Activated CD4-positive, CD25-positive, alpha-beta regulatory T cell (primary cell): ENCODE measurements around the gene AADAT.

Experiments used
- DNase-seq, 4 experiments: peaks; one replicate each; lab custom pipeline; 2025; lab: John Stamatoyannopoulos, UW

The AADAT gene

DNA sequence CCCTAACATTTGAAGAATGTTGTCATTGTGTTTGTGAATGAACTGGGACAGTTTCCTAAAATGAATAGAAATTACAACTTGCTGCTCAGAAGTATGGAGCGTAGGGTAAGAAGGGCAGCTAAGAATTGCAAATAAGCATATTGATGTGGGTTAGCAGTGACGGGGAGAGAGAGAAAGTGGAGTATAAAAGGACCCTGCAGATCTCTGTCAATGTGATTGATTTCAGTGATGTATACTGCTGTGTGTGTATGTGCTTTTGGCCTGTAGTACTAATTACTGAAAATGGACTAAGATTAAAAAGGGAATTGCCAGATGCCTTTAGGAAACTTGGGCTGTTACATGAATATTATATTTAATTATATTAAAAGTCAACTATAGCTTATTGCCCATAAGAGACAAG is 55.8 kb downstream of the AADAT start:
- no peak for DNase-seq

DNA sequence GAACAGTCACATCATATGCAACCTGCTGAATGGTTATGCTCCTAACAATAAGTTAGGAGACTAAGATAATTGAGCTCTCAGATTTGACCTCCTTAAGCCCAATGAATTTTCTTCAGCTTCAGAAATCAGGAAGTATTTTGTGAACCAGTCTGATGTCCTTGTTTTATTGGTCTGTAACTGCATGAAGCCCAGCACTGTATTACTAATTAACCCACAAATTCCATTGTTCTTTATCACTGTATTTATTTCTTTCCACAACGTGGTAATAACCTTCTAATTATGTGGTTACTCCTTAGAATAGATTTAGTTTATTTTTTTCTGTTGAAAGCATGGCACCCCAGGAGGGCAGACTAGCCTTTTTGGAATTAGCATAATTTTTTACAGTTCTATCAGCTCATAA is 59.6 kb downstream of the AADAT start:
- no peak for DNase-seq

DNA sequence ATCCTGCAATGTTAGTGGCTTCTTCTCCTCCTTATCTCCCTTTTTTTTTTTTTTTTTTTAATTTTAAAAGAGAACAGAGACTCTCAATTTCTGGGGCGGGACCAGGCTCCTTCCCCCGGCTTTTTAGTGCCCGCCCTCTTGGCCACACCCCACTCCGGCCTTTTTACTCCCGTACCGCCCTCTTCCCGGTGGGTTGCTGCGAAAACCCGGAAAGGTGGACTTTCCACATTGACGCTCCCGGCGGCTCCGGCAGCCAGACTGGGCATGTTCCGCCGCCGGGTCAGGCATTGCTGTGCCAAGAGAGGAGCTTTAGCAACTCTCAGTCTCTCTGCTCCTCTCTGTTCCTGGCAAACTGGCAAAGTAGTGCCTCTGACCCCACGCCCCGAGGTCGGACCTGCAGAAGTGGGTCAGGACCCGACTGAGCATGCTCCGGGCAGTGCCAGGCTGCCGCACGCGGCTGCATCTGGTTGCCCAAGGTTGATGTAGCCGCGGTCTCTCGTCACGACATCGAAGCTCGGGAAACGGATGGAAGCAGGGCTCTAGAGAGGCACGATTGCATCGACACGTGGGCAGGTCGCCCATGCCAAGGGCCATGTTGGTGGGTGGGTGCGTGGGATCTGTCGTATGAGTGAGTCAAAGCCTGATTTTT is 62.5 kb downstream of the AADAT start:
- DNase-seq: peak; percentile 57 to 82 (median 67)

DNA sequence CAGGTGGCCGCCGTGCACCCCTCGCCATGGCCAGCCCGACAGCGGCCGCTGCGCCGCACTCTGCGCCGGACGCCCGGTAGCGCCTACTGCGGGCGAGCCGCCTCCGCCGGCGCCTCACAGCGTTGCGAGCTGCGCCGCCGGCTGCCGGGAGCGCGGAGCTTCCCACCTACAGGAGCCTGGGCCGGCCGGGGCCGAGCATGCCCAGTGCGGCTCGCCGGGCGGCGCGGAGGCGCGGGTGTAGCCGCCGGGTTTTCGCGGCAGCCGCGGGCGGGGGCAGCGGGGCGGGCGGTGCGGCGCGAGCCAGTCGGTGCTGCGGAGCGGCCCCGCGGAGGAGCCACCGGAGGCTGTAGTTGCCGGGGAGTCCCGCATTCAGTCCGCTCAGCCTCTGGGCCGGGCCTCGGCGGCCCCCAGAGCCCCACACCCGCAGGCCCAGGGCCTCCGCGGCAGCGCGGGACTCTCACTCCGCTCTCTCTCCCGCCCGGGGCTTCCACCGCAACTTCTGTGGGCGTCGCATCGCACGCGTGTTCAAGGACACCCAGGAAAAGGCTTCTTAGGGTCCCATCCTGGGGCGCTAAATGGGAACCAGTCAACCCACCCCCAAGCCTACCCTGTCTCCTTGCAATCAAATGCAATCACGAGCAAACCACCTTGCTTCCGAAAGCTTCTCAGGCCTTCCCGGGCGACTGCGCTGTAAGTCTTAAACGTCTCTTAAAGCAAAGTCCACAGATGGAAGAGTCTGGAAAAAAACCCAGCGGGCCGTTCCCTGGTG is 63.3 kb downstream of the AADAT start, which contains the start of gene MFAP3L:
Gene MFAP3L (minus strand): TSS at position 143 of the 769 bp plus-strand sequence. CDS start 20,518 bp downstream, outside the sequence.
- peak; percentile 41 to 61 (median 56) for DNase-seq

DNA sequence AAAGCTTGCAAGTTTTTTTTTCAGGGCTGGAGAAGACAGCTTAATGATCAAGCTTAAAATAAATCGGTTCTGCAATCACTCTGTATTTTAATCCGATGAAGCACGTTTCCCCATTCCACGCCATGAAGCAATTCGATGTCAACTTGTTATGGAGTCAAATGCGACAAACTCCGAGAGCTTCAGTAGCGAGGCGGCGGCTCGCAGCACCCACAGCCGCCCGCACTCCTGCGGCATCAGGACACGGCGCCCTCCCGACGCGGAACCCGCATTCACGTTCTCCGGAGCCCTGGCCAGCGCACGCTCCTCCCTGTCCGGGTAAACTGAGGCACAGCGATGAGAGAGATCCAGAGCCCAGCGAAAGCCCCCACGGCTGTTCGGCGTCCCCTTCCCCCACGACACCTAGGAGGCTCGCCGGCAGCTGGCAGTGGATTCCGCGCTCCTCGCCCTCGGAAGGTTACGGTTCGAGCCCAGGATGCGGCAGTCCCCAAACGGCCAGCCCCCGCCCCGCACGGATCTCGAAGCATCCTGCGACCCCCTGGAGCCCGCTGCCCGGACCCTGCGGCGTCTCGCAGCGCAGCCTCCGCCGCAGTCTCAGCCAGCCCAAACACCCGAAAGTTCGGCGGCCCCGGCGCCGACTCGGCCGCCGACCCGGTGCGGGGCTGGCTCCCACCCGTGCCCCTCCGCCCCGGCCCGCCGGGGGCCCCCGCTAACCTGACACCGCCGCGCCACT is 64.1 kb downstream of the AADAT start:
- DNase-seq: no peak

DNA sequence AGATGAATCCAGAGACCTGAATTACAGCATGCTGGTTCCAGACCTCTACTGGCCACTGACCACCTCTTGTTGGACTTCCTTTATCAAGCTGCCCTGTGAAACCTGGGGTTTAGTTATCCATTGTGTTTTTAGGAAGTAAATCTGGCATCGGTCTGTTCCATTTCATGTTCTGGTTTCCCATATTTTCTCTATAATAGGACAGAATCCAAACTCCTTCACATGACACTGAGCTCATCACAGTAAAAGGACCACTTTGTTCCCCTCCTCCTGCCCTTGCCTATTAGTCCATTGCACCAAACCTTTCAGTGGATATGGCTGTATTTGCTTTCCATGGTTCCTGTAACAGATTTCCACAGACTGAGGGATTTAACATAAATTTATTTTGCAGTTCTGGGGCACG is 67.5 kb downstream of the AADAT start:
- no peak for DNase-seq

DNA sequence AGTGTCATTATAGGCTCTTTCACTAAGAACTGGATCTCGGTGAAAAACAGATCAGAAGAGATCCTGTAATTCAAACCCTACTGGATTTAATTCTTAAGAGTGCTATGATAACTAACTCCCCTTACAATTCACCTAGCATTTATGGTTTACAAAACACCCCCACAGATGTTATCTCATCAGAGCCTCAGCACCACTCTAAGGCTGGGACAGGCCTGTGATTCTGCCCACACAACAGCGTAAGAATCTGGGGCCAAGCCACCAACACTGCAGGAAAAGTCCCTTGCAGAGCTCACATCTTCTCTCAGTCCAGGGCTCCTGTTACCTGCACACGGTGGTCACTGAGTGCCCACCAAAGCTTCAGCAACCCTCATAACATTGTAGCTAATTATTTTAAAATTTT is 72.5 kb downstream of the AADAT start:
- DNase-seq: no peak

DNA sequence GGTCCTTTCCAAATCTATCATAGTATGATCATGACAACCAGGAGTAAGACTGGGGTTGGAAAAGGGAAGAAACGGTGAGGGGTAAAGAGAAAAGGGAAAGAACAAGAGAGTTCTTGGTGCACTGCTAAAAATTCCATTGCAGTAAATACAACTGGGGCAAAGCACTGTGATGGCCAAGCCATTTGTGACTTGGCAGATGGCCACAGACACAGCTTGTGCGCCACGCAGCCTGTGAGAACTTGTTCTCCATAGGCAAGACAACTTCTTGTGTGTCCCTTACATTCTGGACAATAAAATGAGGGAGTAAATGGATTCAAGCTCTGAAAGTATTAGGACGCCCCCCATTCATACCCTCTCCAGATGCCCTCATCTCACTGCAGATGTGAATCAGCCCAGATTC is 74.5 kb downstream of the AADAT start:
- DNase-seq: no peak

DNA sequence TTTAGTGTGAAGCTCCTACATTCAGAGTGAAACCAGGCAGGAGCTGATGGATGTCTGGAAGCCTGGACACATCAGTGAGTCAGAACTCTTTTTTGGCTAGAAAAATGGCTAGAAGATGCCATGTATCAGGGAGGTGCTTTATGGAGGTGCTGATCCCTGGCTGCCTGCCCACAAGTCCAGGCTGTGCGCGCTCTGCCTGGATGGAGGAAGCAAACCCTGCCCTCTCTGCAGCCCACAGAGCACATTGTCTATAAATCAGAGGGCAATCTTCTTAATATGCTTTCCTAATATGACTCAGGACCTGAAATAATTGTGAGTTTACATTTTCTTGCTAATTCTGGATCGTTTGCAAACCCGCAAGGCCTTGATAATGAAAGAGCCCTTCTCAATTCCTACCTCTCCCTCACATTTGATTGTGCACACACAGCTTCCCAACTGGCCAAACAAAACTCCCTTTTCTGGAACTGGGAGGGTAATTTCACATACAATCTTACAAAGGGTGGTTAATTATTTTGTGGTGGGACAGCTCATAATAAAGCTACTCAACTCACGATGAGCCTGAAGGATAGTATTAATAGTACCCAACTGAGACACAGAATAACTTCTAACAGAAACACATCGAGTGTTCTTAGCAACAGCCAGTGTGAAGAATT is 75.3 kb downstream of the AADAT start:
- DNase-seq: no peak

DNA sequence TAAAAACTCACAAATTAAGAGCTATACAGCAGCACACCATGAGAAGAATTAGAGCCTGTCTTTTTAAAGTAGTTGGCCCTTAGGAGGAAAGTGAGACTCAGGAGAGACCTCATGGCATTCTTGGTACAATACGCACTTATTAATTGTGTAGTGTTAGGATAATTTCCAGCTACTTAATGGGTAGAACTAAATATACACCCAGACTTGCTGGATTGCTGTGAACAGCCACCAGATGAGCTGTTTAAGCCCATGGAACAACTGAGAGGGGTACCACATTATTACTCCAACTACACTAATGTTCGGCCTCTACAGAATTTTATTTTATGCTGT is 77.2 kb downstream of the AADAT start:
- no peak for DNase-seq

DNA sequence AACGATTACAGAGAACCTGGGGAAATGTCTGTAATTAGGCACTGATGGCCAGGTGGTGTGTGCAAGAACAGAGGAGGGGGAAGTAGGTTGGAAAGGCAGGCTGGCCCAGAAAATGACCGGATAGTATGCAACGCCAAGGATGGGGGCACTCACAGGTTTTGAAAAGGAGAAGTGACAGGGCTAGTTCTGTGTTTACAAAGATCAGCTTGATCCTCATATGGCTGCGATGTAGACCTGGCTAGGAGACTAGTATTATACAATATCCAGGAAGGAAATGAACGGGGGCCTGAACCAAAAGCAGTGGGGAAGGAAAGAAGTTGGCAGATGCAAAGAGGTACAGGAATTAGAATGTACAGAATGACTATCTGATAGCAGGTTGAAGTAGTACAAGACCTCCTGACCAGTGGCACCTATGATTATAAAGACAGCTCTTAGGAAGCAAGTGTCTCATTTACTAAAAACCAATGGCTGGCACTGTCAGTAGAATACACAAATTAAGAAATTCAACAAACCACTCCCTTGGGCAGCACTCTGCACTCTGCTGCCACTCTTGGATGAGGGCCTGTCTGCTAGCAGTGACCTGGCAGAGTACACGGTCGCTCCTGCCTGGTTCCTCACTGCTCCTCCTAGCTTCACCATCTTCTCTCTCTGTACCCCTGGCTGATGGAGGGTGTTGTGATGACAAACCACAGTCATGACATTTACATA is 77.7 kb downstream of the AADAT start:
- DNase-seq: no peak
